T1000 (cell line): ENCODE data around the gene KRTAP4-6.
"Not testable (repeated sequence)": the region's sequence is repeated elsewhere in the genome, so short reads cannot be mapped to it uniquely, and the experiment has no call there.

ENCODE experiments used
- DNase-seq: peaks from one replicate; lab custom pipeline; 2025; ENCODE audit warnings: mixed read lengths; lab: John Stamatoyannopoulos, UW

KRTAP4-6 gene

GRCh38 chr17:41107941-41108450 lies 32.3 kb downstream of the KRTAP4-6 start:
- no peak for DNase-seq

DNA sequence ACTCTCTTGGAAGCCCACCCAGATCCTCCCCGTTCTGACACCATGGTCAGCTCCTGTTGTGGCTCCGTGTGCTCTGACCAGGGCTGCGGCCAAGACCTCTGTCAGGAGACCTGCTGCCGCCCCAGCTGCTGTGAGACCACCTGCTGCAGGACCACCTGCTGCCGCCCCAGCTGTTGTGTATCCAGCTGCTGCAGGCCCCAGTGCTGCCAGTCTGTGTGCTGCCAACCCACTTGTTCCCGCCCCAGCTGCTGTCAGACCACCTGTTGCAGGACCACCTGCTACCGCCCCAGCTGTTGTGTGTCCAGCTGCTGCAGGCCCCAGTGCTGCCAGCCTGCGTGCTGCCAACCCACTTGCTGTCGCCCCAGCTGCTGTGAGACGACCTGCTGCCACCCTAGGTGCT lies 35.0 kb downstream of the KRTAP4-6 start, which contains the start of gene KRTAP4-9:
TSS of gene KRTAP4-9 (plus strand) at position 43 of the 400 bp plus-strand sequence. CDS start at position 43, 0 bp downstream.
- DNase-seq, result not testable (repeated sequence)

DNA sequence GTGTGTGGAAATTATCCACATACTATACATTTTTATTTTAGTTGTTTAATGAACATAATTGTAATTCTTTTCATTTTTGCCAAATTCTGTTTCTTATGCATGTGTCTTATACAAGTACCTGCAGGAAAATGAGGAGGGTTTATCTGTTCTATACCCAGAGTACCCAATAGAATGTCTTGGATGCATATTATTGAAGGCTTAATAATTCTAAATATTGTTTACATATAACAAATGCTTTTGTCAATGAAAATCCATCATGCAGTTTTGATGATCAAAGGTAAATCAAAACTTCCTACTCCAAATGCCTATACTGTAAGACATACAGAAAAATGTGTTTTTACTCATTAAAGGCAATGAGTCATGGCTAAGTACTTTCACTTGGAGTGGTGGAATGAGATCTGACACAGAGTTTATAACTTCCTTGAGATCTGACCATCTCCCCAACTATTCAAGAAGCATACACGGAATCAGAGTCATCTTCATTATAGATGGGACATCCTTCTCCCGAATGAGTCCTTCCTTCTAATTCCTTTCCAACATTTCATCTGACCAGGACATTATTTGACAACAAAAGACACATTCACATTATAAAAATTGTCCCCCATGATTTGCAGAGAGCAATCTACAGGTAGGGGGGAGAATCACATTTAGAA lies 35.8 kb downstream of the KRTAP4-6 start:
- DNase-seq, result not testable (repeated sequence)

DNA sequence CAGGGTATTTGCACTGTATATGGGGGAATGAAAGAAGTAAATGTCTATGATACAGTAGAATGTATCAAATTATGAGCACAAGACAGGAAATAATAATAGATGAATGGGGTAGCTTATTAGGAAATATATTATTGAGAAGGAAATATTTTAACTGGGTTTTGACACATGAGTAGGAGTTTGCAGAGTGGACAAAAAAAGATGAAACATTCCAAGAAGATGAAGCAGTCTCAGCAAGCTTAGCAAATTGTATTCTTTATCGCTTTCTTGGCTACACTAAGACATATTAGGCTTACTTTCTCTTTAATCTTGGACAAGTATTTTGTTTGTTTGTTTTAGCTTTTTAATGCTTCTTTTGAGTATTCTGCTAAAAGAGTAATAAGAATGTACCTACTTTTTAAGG lies 36.4 kb downstream of the KRTAP4-6 start:
- DNase-seq, result no peak

GRCh38 chr17:41101586-41102259 lies 38.6 kb downstream of the KRTAP4-6 start, which contains the start of gene KRTAP4-16:
TSS of gene KRTAP4-16 (minus strand) at chr17:41102209. CDS start at chr17:41102209, 0 bp downstream.
- no peak for DNase-seq

GRCh38 chr17:41099682-41100480 lies 40.5 kb downstream of the KRTAP4-6 start:
- peak; percentile 44 for DNase-seq

DNA sequence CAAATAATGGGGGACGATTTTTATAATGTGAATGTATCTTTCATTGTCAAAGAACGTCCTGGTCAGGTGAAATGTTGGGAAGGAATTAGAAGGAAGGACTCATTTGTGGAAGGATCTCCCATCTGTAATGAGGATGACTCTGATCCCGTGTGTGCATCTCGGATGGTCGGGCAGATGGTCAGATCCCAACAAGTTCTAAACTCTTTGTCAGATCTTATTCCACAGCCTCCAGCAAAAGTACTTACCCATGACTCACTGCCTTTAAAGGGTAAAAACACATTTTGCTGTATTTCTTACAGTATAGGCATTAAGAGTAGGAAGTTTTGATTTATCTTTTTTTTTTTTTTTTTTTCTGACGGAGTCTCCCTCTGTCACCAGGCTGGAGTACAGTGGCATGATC lies 41.9 kb downstream of the KRTAP4-6 start:
- DNase-seq, result peak; percentile 30

GRCh38 chr17:41098042-41098441 lies 42.3 kb downstream of the KRTAP4-6 start, which contains the start of gene KRTAP4-8:
TSS of gene KRTAP4-8 (minus strand) at chr17:41098142. CDS start at chr17:41098084, 58 bp downstream.
- no peak for DNase-seq

DNA sequence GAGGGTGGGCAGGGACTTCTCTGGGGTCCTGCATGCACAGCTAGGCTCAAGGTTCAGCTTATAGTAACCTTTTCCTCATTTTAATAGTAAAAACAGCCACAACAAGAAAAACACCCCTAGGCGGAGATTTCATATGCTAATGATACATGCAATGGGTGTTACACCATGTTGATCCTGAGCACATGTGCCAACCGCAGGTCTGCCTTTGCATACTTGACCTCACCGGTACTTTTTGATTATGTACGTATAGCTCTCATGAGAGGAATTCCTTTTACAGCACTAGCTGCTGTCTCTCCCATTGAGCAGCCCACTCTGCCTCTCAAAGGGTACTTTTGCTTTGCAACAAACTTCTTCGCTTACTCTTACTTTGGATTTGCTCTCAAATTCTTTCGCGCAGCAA lies 44.3 kb downstream of the KRTAP4-6 start:
- no peak for DNase-seq
